Psoas muscle (tissue), 8 donors: ENCODE measurements around the gene GAB4. TPM values are rescaled to one million over a fixed set of nuclear protein-coding genes. Genes with fewer than 3 reads are reported as not detected.
"Not testable (repeated sequence)": the region's sequence is repeated elsewhere in the genome, so short reads cannot be mapped to it uniquely, and the experiment has no call there.

Experiments used
- ATAC-seq, 4 donors: fragments of 200-7000 bp; cut with Tn5 transposase; one replicate each; pipeline ENCODE4 v1.9.1; 2020; ENCODE audit warnings: moderate library complexity in 3 of 4, mild to moderate bottlenecking in 2 of 4
- DNase-seq, 2 donors: peaks; one replicate each; pipeline ENCODE4 v3.0.0-alpha.2; 2020
- H3K27ac ChIP-seq: fragments of 200-600 bp; one replicate; pipeline ENCODE4 v1.8.0; 2022
- H3K27me3 ChIP-seq, 3 donors: fragments of 200-600 bp in 1 of 3; one replicate each; pipeline versions ENCODE4 v1.6.1 to v1.8.0; 2013 to 2022; ENCODE audit warnings: low read length in 2 of 3, mild to moderate bottlenecking in 2 of 3, moderate library complexity in 1 of 3; ENCODE audit not compliant: insufficient read depth in 3 of 3
- H3K36me3 ChIP-seq, 2 donors: fragments of 200-600 bp in 1 of 2; one replicate each; pipeline versions ENCODE4 v1.6.1 to v1.8.0; 2013 to 2022; ENCODE audit warnings: low read depth in 1 of 2, mild to moderate bottlenecking in 1 of 2, moderate library complexity in 1 of 2; ENCODE audit not compliant: insufficient read depth in 1 of 2
- H3K4me1 ChIP-seq: fragments of 200-600 bp; one replicate; pipeline ENCODE4 v1.8.0; 2022
- H3K4me3 ChIP-seq: fragments of 200-600 bp; one replicate; pipeline ENCODE4 v1.8.0; 2022; ENCODE audit warnings: mild to moderate bottlenecking
- H3K9me3 ChIP-seq: fragments of 200-600 bp; one replicate; pipeline ENCODE4 v1.8.0; 2022
- WGBS, 3 donors: extraction: QIAGEN DNeasy Blood & Tissue Kit; methylation state at CpG; one replicate each; pipeline versions ENCODE4 v1.1.6 to v1.1.7; 2013; 5-methylcytosine and 5-hydroxymethylcytosine counted together
- intact Hi-C, 2 donors: fragments of 100-400 bp; cut with DNase I; formaldehyde crosslinking; loops; one replicate each; pipeline versions ENCODE4 v1.11.0 to v1.14.2; 2022
- polyA plus RNA-seq, 3 donors: library from polyadenylated mRNA; stranded (reverse); fragments of 200-250 nt; gene quantifications; one replicate each; pipeline ENCODE4 v1.2.3, GENCODE V29; 2013
- total RNA-seq, 4 donors: library from RNA; stranded (reverse); fragmentation: NEBNext Ultra II Directional in 2 of 4; extraction: Animal tissue kit (Norgen Biotek cat#: 25700) in 2 of 4; gene quantifications; one replicate each; pipeline versions ENCODE4 v1.2.1 to v1.2.4, GENCODE V29; 2021 to 2023
- TF ChIP-seq, protein P1 (sequence below): fragments of 200-600 bp; IDR thresholded peaks from one replicate; pipeline ENCODE4 v1.8.0; 2022; ENCODE audit warnings: antibody characterized with exemption
- donor health status: healthy with polysubstance abuse.
- donor health status: DM: no; HTN: no; CAD: no; lungs with moderate emphysema.
- donor health status: Bipolar disorder and iron deficiency.
- donor health status: healthy.
- donor health status: DM: yes; HTN: yes; CAD: no.
- donor health status: DM: no; HTN: no; CAD: no.
- donor health status: DM: no; HTN: no; CAD: no.
- donor health status: DM: yes; HTN: yes; CAD: no.

Gene GAB4
- total and polyA plus RNA-seq, 7 donors = not detected

DNA sequence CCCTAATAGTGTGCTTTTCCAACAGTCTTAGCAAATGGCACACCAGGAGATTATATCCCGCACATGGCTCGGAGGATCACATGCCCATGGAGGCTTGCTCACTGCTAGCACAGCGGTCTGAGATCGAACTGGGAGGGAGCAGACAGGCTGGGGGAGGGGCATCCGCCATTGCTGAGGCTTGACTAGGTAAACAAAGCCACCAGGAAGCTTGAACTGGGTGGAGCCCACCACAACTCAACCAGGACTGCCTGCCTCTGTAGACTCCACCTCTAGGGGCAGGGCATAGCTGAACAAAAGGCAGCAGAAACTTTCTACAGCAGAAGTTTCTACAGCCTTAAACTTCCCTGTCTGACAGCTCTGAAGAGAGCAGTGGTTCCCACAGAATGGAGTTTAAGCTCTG is 16.4 kb upstream of the GAB4 start:
- H3K27ac ChIP-seq, H3K9me3 ChIP-seq, H3K4me3 ChIP-seq, H3K4me1 ChIP-seq, intact Hi-C loops, H3K27me3 ChIP-seq, ATAC-seq, DNase-seq, H3K36me3 ChIP-seq: not testable (repeated sequence)
- 48 to 73% (median 71%) methylated on average over 5 of the region's 5 CpGs for WGBS, 3 donors

DNA sequence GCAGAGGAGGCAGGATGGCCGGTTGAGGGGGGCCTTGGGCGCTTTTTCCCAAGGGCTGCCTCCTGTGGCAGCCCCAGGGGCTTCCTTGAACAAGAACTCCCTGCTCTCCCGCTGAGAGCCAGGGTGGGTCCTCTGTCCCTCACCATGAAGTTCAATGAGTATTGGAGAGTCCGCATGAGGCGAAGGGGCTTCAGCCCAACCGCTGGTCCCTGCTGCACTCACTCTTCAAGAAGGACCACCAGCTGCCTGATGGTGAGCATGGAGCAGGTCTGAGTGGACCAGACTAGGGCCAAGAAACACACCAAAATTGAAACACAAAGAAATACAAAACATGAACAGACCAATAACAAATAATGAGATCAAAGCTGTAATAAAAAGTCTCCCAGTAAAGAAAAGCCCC is 7.5 kb upstream of the GAB4 start:
- WGBS, 3 donors = 72 to 76% (median 76%) methylated on average over 5 to 6 of the region's 6 CpGs
- H3K9me3 ChIP-seq, ATAC-seq, H3K4me1 ChIP-seq, H3K27ac ChIP-seq, H3K4me3 ChIP-seq, H3K36me3 ChIP-seq, intact Hi-C loops, DNase-seq: not testable (repeated sequence)
- H3K27me3 ChIP-seq = peaks cover 0 to 13% (median 2%) of the 10 kb centered on the region in 3 donors

DNA sequence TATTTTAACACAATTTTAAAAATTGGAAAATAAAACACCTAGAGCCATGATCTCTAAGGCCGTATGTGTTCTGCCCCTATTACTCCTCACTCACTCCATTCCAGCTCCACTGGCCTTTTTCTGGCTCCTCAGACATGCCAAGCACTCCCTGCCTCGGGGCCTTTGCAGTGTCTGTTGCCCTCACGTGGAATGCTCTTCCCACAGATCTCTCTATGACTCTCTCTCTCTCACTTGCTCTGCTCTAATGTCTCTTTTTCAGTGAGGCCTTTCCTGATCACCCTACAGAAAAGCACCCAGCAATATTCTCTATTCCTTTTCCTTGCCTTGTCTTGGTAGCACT is 6.0 kb upstream of the GAB4 start:
- not testable (repeated sequence) for DNase-seq

DNA sequence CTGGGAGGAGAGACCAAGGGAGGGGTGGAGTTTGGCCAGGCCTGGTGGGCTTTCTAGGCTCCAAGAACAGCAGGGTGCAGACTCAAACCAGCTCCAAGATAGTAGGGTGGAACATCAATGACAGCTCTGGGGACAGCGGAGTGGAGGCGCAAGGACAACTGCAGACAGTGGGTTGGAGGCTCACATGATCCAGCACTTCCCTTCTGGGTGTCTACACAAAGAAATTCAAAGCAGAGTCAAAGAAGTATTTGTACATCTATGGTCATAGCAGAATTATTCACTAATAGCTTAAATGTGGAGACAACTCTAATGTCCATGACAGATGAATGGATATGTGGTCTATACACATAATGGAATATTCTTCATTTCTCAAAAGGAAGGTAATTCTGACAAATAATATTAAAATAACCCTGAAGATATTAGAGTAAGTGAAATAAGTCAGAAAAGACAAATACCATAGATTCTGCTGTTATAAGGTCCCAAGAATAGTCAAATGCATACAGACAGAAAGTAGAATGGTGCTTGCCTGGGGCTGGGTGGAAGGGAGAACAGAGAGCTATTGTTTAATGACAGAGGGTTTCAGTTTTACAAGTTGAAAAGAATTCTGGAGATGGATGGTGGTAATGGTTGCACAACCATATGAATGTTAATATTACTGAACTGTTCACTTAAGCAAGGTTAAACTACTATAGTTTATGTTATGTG is 5.5 kb upstream of the GAB4 start:
- no peak for ATAC-seq
- H3K4me3 ChIP-seq = no peak overlapping the region
- H3K36me3 ChIP-seq = no peaks in the 10 kb centered on the region
- H3K4me1 ChIP-seq = no peaks in the 10 kb centered on the region
- H3K27ac ChIP-seq = no peak overlapping the region
- no peak for DNase-seq
- intact Hi-C loops = no loop called here
- 93 to 95% (median 95%) methylated on average over 2 of the region's 2 CpGs for WGBS, 3 donors
- H3K9me3 ChIP-seq = no peaks in the 10 kb centered on the region
- TF ChIP-seq, protein P1, sequence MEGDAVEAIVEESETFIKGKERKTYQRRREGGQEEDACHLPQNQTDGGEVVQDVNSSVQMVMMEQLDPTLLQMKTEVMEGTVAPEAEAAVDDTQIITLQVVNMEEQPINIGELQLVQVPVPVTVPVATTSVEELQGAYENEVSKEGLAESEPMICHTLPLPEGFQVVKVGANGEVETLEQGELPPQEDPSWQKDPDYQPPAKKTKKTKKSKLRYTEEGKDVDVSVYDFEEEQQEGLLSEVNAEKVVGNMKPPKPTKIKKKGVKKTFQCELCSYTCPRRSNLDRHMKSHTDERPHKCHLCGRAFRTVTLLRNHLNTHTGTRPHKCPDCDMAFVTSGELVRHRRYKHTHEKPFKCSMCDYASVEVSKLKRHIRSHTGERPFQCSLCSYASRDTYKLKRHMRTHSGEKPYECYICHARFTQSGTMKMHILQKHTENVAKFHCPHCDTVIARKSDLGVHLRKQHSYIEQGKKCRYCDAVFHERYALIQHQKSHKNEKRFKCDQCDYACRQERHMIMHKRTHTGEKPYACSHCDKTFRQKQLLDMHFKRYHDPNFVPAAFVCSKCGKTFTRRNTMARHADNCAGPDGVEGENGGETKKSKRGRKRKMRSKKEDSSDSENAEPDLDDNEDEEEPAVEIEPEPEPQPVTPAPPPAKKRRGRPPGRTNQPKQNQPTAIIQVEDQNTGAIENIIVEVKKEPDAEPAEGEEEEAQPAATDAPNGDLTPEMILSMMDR = no peak
- peaks cover 0 to 13% (median 2%) of the 10 kb centered on the region in 3 donors for H3K27me3 ChIP-seq

More for the DNA sequence above, 6.0 kb upstream of the GAB4 start:
- 31 to 63% (median 63%) methylated on average over 3 of the region's 3 CpGs for WGBS, 3 donors
- H3K4me1 ChIP-seq, H3K9me3 ChIP-seq, H3K27ac ChIP-seq, H3K36me3 ChIP-seq, ATAC-seq, intact Hi-C loops, H3K4me3 ChIP-seq: not testable (repeated sequence)
- H3K27me3 ChIP-seq = peaks cover 0 to 13% (median 2%) of the 10 kb centered on the region in 3 donors

DNA sequence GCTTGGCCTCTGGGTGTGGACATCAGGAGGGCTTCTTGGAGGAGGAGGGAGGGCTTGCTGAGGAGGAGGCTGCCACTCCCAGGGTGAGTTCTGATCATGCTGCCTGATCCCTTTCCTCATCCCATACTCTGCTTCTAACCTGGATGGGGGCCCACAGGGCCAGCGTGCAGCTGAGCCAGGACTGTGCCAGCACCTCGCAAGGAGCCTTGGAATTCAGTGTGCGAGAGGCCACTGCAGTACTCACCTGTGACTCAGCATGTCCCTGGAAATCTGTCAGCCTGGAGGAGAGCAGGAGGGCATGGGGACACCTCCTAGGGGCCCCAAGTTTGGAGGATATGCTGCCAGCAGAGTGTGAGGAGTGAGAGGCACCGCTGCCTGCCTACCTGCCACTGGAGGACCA is 4.2 kb upstream of the GAB4 start:
- Histone ChIP-seq H3K4me1 (no peaks in the 10 kb centered on the region), H3K27me3 (peaks cover 0 to 25% (median 3%) of the 10 kb centered on the region in 3 donors), H3K9me3 (no peaks in the 10 kb centered on the region), H3K4me3 (no peak overlapping the region), H3K27ac (no peak overlapping the region), H3K36me3 (no peaks in the 10 kb centered on the region)
- 76 to 86% (median 81%) methylated on average over 3 to 4 of the region's 4 CpGs for whole genome bisulfite sequencing, 3 donors
- ATAC-seq = no peak
- intact Hi-C loops = no loop called here
- TF ChIP-seq, protein P1 = no peak
- peak in 1 of 2 donors; percentile 32 for DNase-seq

- WGBS, 3 donors = 68 to 76% (median 69%) methylated on average over 9 of the region's 9 CpGs
Observed at GRCh38 chr22:17009640-17010291, 1.7 kb upstream of the GAB4 start.

More at GRCh38 chr22:17009640-17010291, 1.7 kb upstream of the GAB4 start:
- intact Hi-C loops = no loop called here
- ATAC-seq (peak in 1 of 4 donors; percentile 13), DNase-seq (no peak)
- Histone ChIP-seq H3K9me3 (no peaks in the 10 kb centered on the region), H3K27ac (no peak overlapping the region), H3K27me3 (peaks cover 0 to 31% (median 5%) of the 10 kb centered on the region in 3 donors), H3K36me3 (no peaks in the 10 kb centered on the region), H3K4me1 (no peaks in the 10 kb centered on the region), H3K4me3 (no peak overlapping the region)
- TF ChIP-seq, protein P1 = no peak
